CD4-positive, alpha-beta T cell treated with Interleukin-4 for 4 hours (primary cell): ENCODE results near the gene HTN1.
"Not testable (repeated sequence)": the region's sequence is repeated elsewhere in the genome, so short reads cannot be mapped to it uniquely, and the experiment has no call there.

Experiments
- DNase-seq: peaks from one replicate; pipeline ENCODE4 v3.0.0-alpha.2; 2020

HTN1 gene

DNA sequence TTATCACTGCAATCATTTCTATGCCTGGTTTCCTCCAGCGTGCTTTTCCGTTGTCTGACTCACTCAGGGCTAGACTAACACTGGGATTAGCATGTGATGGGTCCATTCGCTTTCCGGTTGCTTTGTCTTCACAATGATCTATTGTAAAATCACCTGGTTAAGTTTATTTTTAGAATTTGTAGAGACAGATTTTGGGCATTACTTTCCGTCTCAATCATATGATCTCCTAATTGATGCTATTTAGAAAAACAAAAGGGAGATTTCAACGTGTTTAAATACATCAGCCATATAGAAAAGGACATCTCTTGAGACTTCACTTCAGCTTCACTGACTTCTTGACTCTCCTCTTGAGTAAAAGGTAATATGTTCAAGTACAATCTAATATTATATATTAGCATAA lies at the start of gene HTN1:
Gene HTN1, plus strand, starts transcription at position 301 of the 400 bp plus-strand sequence. CDS start 2,639 bp downstream, outside the sequence.
- not testable (repeated sequence) for DNase-seq

DNA sequence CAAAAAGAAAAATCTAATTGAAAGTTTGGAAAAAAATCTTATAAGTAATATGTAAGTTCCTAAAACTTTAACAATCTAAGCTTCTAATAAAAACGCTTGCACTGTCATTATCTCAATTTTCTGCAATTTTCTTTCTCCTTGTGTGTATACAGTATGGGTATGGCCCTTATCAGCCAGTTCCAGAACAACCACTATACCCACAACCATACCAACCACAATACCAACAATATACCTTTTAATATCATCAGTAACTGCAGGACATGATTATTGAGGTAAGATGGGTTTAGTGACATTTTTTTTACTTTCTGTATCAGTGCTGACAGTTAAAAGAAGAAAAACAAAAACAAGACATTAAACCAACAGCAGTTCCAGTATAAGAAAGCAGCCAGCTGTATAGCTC lies 49.5 kb upstream of the HTN1 start:
- DNase-seq: no peak

DNA sequence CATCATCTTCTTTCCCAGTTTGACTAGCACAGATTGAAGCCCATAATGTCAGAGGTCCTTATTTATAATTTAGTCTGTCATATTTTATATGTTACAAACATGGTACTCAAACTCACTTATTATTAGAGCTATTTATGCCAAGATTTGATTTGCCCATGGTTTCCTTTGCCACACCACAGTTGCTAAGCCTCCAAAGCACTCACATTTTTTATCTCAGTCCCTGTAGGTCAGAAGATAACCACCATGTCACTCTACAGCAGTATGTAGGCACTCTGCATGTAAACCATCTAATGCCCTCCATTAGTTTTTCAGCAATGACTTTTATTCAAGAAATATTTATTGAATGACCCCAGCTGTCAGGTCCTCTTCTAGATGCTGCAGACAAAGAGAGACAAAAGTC lies 47.7 kb upstream of the HTN1 start:
- DNase-seq: no peak

DNA sequence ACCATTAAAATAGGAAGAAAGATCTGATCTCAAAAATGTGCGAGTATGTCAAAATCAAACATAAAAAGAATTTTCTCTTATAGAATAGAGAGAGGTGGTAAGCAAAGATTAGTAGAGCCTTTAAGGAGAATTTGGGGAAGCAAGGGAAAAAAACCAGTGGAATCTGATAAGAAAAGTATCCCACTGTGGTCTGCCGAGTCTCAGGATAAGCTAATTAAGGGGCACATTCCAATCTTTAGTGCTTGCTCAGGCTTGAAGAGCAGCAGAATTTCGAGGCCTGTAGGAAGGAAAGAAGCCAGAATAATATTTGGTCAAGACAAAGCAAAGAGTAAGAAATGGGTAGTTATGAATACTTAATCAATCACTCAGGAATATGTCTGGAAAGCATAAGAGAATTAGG lies 41.5 kb upstream of the HTN1 start:
- no peak for DNase-seq

DNA sequence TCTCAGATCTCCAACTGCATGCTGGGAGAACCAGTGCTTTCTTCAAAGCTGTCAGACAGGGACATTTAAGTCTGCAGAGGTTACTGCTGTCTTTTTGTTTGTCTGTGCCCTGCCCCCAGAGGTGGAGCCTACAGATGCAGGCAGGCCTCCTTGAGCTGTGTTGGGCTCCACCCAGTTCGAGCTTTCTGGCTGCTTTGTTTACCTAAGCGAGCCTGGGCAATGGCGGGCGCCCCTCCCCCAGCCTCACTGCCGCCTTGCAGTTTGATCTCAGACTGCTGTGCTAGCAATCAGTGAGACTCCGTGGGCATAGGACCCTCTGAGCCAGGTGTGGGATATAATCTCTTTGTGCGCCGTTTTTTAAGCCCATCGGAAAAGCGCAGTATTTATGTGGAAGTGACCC lies 31.2 kb upstream of the HTN1 start:
- DNase-seq: not testable (repeated sequence)

DNA sequence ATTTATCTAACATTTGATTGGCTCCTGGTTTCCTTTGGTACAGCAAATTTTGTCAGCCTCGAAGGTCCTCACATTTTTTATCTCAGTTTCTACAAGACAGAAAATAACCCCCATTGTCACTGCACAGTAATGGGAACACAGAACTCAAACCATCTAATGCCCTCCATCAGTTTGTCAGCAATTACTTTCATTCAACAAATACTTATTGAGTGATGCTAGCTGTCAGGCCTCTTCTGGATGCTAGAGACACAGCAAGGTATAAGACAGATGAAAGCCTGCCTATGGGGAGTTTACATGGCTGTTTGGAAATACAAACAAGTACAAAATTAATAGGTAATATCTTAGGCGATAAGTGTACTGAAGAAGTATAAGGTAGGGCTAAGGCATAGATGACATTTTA lies 27.0 kb upstream of the HTN1 start:
- no peak for DNase-seq

DNA sequence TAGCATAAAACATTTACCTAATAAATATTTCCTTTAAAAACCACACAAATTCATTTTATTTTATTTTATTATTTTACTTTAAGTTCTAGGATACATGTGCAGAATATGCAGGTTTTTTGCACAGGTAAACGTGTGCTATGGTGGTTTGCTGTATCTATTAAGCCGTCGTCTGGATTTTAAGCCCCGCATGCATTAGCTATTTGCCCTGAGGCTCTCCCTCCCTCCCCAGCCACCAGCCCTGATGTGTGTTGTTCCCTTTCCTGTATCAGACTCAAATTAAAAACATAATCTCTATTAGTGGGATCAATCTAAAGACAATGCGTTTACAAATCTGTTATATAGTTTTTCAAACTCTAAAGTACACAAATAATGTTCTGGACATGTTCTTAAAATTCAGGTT lies 23.2 kb upstream of the HTN1 start:
- DNase-seq: no peak

DNA sequence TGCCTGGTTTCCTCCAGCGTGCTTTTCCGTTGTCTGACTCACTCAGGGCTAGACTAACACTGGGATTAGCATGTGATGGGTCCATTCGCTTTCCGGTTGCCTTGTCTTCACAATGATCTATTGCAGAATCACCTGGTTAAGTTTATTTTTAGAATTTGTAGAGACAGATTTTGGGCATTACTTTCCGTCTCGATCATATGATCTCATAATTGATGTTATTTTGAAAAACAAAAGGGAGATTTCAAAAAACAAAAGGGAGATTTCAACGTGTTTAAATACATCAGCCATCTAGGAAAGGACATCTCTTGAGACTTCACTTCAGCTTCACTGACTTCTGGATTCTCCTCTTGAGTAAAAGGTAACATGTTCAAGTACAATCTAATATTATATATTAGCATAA lies 22.1 kb upstream of the HTN1 start, which contains the start of gene HTN3:
Gene HTN3, plus strand, starts transcription at position 301 of the 400 bp plus-strand sequence. CDS start 2,282 bp downstream, outside the sequence.
- not testable (repeated sequence) for DNase-seq

DNA sequence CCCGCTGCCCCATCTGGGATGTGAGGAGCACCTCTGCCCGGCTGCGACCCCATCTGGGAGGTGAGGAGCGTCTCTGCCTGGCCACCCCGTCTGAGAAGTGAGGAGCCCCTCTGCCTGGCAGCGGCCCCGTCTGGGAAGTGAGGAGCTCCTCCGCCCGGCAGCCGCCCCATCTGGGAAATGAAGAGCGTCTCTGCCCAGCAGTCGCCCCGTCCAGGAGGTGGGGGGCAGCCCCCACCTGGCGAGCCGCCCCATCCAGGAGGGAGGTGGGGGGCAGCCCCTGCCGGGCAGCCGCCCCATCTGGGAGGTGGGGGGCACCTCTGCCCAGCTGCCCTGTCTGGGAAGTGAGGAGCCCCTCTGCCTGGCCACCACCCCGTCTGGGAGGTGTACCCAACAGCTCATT lies 12.7 kb upstream of the HTN1 start:
- DNase-seq: not testable (repeated sequence)

DNA sequence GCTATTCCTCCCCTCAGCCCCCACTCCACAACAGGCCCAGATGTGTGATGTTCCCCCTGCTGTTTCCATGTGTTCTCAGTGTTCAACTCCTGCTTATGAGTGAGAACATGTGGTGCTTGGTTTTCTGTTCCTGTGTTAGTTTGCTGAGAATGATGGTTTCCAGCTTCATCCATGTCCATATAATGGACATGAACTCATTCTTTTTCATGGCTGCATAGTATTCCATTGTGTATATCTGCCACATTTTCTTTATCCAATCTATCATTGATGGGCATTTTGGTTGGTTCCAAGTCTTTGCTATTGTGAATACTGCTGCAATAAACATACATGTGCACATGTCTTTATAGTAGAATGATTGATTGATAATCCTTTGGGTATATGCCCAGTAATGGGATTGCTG lies 10.3 kb upstream of the HTN1 start:
- DNase-seq: not testable (repeated sequence)

DNA sequence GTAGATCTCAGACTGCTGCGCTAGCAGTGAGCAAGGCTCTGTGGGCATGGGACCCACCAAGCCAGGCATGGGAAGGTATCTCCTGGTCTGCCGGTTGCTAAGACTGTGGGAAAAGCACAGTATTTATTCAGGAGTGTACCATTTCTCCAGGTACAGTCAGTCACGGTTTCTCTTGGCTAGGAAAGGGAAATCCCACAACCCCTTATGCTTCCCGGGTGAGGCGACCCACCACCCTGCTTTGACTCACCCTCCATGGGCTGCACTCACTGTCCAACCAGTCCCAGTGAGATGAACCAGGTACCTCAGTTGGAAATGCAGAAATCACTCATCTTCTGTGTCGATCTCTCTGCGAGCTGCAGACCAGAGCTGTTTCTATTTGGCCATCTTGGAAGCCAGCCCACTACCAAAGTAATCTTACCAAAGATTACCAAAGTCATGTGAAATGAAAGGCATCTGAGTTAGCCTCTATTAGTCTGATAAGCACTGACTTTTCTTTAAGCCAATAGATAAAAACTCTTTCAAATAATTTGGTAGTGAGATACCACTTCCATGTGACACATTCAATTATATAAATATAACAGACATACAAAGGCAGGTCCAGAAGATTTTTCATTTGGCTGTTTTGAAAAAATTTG lies 8.5 kb upstream of the HTN1 start:
- no peak for DNase-seq

DNA sequence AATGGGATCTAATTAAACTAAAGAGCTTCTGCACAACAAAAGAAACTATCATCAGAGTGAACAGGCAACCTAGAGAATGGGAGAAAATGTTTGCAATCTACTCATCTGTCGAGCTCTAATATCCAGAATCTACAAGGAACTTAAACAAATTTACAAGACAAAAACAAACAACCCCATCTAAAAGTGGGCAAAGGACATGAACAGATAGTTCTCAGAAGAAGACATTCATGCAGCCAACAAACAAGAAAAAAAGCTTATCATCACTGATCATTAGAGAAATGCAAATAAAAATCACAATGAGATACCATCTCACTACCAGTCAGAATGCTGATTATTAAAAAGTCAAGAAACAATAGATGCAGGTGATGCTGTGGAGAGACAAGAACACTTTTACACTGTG lies 6.3 kb downstream of the HTN1 start:
- not testable (repeated sequence) for DNase-seq

DNA sequence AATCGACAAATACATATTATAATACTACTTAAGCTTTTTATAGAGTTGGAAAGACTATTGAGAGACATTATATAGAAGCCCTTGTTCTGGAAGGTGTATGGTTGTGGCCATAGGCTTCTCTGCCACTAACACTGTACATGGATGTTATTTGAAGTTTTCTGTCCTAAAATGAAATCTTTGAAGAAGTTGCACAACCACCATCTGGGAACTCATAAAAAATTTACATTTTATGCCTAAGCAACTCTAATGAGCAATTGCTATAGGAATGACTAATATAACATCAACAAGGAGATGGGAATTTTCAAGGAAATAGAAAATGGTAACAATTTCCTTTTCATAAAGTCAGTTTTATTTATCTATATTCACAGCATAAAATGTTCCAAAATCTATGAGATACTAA lies 7.4 kb downstream of the HTN1 start:
- DNase-seq: no peak

DNA sequence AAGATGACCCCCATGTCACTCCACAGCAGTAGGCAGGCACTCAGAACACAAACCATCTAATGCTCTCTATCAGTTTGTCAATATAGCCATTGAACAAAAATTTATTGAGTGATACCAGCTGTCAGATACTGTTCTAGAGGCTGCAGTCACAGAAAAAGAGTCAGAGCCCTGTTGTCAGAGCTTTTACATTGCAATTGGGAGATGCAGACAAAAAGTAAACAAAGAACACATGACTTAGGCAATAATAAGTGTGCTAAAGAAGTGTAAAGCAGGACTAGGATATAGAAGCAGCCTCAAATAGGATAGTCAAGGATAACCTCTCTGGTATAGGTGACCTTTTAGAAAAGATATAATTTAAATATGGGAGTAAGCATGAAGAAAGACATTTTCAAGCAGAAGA lies 8.9 kb downstream of the HTN1 start:
- no peak for DNase-seq

DNA sequence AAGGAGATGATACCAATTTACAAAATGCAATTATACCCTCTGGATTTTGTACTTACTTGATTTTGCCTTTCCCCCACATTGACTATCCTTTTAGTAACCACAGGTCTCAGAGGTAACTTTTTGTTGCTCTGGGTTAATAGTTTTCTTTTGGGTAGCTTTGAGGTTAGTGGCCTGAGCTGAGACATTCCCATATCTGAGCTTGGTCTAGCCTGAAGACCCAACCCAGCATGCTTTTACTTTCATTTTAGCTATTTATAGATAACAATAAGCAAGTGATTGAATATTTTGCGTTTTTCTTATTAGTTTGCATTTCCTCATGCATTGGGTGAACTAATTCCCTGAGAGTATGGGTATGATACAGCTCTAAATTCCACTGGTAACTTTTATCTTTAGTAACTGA lies 11.8 kb downstream of the HTN1 start:
- no peak for DNase-seq

DNA sequence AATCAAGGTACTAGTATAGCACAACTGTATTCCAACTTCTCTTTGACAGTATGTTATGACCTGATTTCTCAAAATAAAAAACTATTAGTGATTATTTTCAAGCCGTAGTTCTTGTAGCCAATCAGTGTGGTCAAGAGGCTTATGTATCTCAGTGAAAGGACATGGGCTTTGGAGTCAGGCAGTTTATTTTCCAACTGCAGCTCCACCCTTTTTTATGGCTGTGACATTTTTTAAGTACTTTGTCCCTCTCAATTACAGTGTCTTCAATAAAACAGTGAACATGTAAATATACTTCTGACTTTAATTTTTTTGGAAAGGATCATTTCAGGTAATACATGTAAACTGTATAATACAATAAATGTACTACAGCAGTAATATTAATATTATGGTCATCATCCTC lies 30.0 kb downstream of the HTN1 start:
- DNase-seq: no peak

DNA sequence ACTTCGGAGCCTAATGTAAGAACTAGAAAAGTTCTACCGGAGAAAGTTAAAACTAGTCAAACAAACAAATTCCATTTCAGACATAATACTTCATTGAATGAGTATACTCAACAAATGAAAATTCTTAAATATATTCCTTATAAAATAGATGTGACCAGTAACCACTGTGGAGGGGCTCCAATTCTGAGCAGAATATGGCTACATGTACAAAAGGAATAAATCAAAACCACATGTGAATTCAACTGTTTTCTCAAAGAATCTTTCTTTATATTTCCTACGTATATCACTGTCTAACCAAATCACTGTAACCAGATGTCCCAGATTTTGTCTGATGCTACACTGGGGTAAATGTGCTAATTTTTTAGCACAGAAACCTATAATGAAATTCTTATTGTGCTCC lies 49.0 kb downstream of the HTN1 start:
- no peak for DNase-seq
